IMR-90 (cell line): ENCODE data around the gene NIBAN1.

Experiments used
- CEBPB ChIP-seq: IDR thresholded peaks from 2 replicates; pipeline ENCODE4 v1.6.1; 2012; ENCODE audit warnings: low read depth, low read length, improper control_type of control experiment
- CHD1 ChIP-seq: IDR thresholded peaks from 2 replicates; pipeline ENCODE4 v1.6.1; 2012; ENCODE audit warnings: low read depth, low read length, improper control_type of control experiment
- FOS ChIP-seq: fragments of 150-350 bp; IDR thresholded peaks from 2 replicates; pipeline ENCODE4 v1.6.1; 2016; ENCODE audit warnings: low read depth, low read length
- MAFK ChIP-seq: IDR thresholded peaks from 2 replicates; pipeline ENCODE4 v1.6.1; 2012; ENCODE audit warnings: low read depth, low read length, improper control_type of control experiment
- MAZ ChIP-seq: IDR thresholded peaks from 2 replicates; pipeline ENCODE4 v1.6.1; 2012; ENCODE audit warnings: low read depth, mild to moderate bottlenecking, low read length, improper control_type of control experiment, moderate library complexity, borderline replicate concordance
- MXI1 ChIP-seq: IDR thresholded peaks from 2 replicates; pipeline ENCODE4 v1.6.1; 2012; ENCODE audit warnings: low read depth, mild to moderate bottlenecking, low read length, moderate library complexity, borderline replicate concordance
- POLR2A ChIP-seq: IDR thresholded peaks from 2 replicates; pipeline ENCODE4 v1.6.1; 2012; ENCODE audit warnings: mild to moderate bottlenecking, low read depth, low read length
- RAD21 ChIP-seq: IDR thresholded peaks from 2 replicates; pipeline ENCODE4 v1.6.1; 2012; ENCODE audit warnings: low read length, improper control_type of control experiment
- RCOR1 ChIP-seq: IDR thresholded peaks from 2 replicates; pipeline ENCODE4 v1.6.1; 2012; ENCODE audit warnings: mild to moderate bottlenecking, low read length, improper control_type of control experiment; ENCODE audit not compliant: insufficient replicate concordance
- RFX5 ChIP-seq: IDR thresholded peaks from 2 replicates; pipeline ENCODE4 v1.8.0; 2012; ENCODE audit warnings: low read depth, mild to moderate bottlenecking, low read length, moderate library complexity
- SMC3 ChIP-seq: fragments of 150-350 bp; IDR thresholded peaks from 2 replicates; pipeline ENCODE4 v1.6.1; 2016; ENCODE audit warnings: low read depth, mild to moderate bottlenecking, antibody characterized with exemption, low read length, moderate library complexity
- TF ChIP-seq, protein P1 (sequence below): conservative IDR thresholded peaks from 2 replicates; pipeline ENCODE4 v1.5.1; 2012; ENCODE audit warnings: mild to moderate bottlenecking, low read depth, low read length, improper control_type of control experiment
- TF ChIP-seq, protein P2 (sequence below): fragments of 150-350 bp; IDR thresholded peaks from 2 replicates; pipeline ENCODE4 v1.6.1; 2017; ENCODE audit warnings: mild to moderate bottlenecking, antibody characterized with exemption, low read length, low read depth

GRCh38 chr1:184930232-184930631 is 44.1 kb downstream of the NIBAN1 start:
- TF ChIP-seq, protein P1, sequence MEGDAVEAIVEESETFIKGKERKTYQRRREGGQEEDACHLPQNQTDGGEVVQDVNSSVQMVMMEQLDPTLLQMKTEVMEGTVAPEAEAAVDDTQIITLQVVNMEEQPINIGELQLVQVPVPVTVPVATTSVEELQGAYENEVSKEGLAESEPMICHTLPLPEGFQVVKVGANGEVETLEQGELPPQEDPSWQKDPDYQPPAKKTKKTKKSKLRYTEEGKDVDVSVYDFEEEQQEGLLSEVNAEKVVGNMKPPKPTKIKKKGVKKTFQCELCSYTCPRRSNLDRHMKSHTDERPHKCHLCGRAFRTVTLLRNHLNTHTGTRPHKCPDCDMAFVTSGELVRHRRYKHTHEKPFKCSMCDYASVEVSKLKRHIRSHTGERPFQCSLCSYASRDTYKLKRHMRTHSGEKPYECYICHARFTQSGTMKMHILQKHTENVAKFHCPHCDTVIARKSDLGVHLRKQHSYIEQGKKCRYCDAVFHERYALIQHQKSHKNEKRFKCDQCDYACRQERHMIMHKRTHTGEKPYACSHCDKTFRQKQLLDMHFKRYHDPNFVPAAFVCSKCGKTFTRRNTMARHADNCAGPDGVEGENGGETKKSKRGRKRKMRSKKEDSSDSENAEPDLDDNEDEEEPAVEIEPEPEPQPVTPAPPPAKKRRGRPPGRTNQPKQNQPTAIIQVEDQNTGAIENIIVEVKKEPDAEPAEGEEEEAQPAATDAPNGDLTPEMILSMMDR: no peak
- TF ChIP-seq POLR2A (no peak), SMC3 (no peak), MAFK (no peak), RAD21 (no peak), RCOR1 (no peak), CEBPB (no peak), MAZ (no peak), FOS (no peak), RFX5 (no peak), CHD1 (no peak), MXI1 (no peak)
- TF ChIP-seq, protein P2, sequence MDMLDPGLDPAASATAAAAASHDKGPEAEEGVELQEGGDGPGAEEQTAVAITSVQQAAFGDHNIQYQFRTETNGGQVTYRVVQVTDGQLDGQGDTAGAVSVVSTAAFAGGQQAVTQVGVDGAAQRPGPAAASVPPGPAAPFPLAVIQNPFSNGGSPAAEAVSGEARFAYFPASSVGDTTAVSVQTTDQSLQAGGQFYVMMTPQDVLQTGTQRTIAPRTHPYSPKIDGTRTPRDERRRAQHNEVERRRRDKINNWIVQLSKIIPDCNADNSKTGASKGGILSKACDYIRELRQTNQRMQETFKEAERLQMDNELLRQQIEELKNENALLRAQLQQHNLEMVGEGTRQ: no peak
